GM19099 (cell line): Measurements from ENCODE around the gene ARSJ.

ENCODE experiments used
- POLR2A ChIP-seq: IDR thresholded peaks from 3 replicates; pipeline ENCODE4 v1.6.1; 2011; ENCODE audit warnings: low read depth; ENCODE audit not compliant: insufficient read length; ENCODE audit errors: extremely low read depth

ARSJ gene

DNA sequence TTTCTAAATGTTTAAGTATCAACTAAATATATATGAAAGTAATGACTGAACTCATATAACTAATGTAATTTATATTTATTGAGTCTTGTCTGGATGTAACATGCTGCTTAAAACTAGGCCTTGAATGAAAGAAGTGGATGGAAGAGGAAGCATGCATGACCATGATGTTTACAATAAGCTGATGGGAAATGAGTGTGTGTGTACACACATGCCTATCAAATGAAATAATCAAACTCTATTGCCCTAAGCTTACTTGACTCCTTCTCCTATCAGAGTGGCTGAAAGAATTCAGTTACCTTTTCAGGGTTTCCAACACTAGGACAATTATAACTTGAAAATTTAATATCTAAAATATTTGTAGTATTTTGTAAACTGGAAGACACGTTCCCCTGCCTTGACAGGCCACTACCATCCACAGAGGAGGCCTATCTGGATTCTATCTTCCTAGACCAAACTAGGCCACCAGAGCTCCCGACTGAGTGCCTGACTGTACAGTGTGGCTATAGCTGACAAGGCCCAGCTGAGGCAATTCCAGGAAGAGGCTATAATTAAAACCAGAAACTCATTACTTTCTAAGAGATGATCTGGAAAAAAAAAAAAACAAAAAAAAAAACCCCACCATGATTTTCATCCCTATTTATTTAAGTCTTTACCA lies 7.6 kb downstream of the ARSJ start:
- no peak for TF ChIP-seq POLR2A

GRCh38 chr4:113969709-113970334 lies 9.6 kb downstream of the ARSJ start:
- no peak for TF ChIP-seq POLR2A

DNA sequence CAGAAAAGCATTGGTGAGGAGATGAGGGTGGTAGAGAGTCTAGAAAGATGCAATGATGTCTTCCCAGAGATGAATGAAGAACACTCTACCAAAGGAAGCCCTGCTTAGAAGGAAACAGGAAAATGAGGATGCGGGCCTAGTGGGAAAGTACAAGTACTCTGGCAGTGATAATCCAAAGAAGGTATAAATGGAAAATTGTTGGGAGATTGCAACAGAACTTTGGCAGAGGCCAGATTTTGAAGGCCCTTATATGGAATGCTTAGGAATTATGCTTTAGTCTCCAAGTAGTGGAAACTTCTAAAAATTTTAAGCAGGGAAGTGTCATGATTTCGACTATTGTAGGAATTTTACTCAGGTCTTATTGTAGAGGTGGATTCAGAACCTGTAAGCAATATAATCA lies 11.0 kb downstream of the ARSJ start:
- TF ChIP-seq POLR2A: no peak

- no peak for TF ChIP-seq POLR2A
Measured at GRCh38 chr4:113967687-113968086, 11.8 kb downstream of the ARSJ start.

DNA sequence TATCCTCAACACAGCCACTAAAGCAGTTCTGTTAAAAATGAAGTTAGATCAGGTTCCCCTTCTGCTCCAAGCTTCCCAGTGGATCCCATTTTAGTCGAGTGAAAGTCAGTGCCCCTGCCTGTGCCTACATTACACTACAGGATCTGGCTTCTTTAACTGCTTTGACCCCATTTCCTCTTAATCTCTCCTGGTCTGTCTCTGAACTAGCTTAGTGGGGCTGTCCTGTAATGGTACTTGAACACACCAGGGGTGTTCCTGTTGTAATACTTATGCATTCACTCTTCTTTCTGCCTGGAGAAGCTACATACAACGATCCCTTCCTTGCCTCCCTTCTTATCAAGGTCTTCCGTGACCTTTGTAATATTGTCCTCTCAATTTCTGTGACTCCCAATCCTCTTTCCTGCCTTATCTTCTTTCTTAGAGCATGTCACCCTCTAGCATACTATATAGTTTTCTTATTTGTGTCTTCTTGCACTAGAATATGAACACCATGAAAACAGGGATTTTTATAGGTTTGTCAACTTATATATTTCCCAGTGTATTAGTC lies 16.7 kb downstream of the ARSJ start:
- no peak for TF ChIP-seq POLR2A

- no peak for TF ChIP-seq POLR2A
Measured at GRCh38 chr4:113962016-113962347, 17.5 kb downstream of the ARSJ start.

DNA sequence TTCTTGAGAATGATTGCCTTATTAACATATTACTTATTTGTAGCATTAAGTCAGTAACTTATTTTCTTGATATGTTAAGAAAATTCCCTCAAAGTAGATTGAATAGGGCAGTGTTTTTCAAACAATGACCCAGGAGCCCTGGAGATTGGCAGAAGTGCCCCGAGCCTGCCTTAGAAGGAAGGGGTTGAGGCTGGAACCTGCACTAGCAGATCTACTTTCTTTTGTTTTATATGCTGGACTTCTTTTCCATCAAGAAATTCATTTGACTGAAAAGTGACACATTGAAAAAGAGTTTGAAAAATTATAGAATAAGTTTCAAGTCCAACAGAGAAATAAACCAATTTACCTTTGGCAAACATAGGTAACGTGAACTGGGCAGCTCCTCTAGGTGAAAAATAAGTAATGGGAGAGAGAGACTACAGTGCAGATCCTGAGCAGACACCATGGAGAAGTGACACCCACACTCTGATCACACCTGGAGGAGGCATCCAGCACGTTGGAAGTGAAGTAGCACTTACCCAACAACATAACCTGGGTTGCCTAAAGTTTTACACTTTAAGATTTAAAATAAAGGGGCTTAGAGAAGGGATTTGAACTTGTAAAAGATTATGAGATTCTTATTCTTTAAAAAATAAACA lies 18.6 kb downstream of the ARSJ start:
- no peak for TF ChIP-seq POLR2A

- no peak for TF ChIP-seq POLR2A
Measured at GRCh38 chr4:113959539-113959937, 19.9 kb downstream of the ARSJ start.

- no peak for TF ChIP-seq POLR2A
Measured at GRCh38 chr4:113958766-113959538, 20.5 kb downstream of the ARSJ start.

DNA sequence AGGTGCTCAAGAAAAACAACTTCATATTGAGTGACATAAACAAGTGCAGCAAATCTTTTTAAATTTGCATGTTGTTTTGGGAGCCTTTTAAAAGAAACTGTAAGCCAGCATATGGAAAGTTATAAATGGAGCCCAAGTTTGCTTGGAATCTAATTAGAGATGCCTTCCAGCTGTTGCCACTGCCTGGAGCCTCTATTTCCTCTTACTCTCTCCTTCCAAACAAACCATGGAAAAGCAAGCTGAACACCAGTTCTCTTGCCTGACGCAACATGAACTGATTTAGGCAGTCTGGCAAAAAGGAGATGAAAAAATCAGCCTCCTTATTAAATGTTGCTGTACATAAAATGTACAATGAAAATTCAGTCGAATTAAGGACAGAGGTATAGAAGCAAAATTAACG lies 21.5 kb downstream of the ARSJ start:
- TF ChIP-seq POLR2A: no peak

- no peak for TF ChIP-seq POLR2A
Measured at GRCh38 chr4:113955948-113956347, 23.5 kb downstream of the ARSJ start.

DNA sequence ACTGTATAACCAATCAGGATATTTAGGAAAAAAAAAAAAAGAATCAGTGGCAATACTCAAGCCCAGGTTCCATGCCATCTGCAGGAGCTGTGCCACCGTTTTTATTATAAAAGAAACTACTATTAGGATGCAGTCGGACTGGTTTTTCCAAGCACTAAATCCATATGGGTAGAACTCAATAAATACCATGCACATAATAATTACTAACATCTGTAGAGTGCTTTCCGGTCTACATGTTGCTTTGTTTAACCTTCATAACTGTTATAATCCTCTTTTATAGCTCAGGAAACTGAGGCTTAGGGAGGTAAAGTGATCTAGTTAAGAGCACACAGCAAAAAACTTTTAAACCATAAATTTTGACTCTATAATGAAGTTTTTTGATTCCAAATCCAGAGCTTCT lies 24.0 kb downstream of the ARSJ start:
- no peak for TF ChIP-seq POLR2A

GRCh38 chr4:113953888-113954287 lies 25.6 kb downstream of the ARSJ start:
- TF ChIP-seq POLR2A: no peak

DNA sequence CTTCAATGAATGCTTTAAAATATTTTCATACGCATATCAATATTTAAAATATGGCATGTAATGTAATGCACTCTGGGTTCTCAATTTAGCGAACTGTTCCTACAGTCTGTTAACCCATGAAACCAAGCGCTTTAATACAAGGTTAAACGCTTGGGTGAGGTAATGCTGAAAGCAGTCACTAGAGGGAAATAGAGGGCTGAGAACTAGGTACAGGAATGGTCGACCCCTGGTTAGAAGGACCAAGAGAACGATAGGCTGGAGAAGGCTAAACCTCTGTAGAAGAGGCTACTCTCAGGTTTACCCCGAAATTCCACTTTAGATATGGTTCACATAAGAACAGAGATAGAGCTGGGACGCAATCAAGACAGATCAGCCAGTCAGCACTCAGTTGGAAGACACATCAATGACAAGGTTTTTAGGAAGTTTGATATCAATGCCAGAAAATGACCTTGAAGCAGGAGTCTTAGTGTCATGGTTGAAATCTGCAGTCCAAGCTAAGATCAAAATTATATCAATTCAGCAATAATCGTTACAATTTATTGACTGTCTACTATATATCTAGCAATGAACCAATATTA lies 26.9 kb downstream of the ARSJ start:
- TF ChIP-seq POLR2A: no peak

- no peak for TF ChIP-seq POLR2A
Measured at GRCh38 chr4:113951263-113951662, 28.2 kb downstream of the ARSJ start.

DNA sequence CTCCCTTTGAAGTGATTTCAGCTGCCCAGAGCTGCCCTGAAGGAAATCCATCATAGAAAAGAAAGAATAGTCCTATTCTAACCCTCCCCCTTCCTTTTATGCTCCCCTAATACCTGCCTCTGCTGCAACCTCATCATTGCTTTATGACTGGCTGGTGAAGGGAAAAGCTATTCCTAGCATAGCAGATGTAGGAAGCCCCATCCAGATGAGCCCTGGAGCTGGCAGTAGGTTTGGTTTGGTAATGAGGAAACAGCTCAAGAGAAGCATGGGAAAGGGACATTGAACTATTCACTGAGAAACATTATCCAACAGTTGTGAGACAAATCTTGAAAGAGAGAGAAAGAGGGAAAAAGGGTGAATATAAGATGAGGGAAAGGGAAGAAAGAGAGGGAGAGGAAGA lies 29.2 kb downstream of the ARSJ start:
- TF ChIP-seq POLR2A: no peak

DNA sequence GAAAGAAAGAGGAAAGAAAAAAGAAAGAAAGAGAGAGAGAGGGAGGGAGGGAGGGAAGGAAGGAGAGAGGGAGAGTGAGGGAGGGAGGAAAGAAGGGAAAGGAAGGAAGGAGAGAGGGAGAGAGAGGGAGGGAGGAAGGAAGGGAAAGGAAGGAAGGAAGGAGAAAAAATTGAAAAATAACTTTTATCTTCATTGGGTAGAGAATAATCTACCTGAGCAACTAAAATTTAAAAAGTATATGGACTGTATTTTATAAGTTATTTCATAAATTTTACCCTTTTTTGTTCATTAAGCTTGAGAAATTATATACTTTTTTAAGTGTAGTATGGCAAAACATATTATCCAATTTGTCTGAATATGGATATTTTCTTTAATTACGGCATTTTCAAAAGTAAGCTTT lies 32.0 kb downstream of the ARSJ start:
- no peak for TF ChIP-seq POLR2A
